Upper lobe of left lung (tissue), 6 donors: ENCODE measurements around the gene RND2. TPM values are rescaled to one million over a fixed set of nuclear protein-coding genes. Genes with fewer than 3 reads are reported as not detected.

Experiments used
- ATAC-seq, 2 donors: fragments of 200-7000 bp; cut with Tn5 transposase; one replicate each; pipeline ENCODE4 v1.9.1; 2022; ENCODE audit warnings: mild to moderate bottlenecking in 2 of 2, moderate library complexity in 2 of 2; ENCODE audit not compliant: low FRiP score in 2 of 2
- DNase-seq, 2 donors: peaks; one replicate each; pipeline ENCODE4 v3.0.0-alpha.2; 2019 to 2020
- H3K27ac ChIP-seq, 4 donors: fragments of 200-600 bp; sonication (generic); one replicate each; pipeline ENCODE4 v1.5.1; 2016 to 2019
- H3K27me3 ChIP-seq, 4 donors: fragments of 200-600 bp; sonication (generic); one replicate each; pipeline ENCODE4 v1.5.1; 2017 to 2019
- H3K36me3 ChIP-seq, 4 donors: fragments of 200-600 bp; sonication (generic); one replicate each; pipeline ENCODE4 v1.5.1; 2016 to 2019
- H3K4me1 ChIP-seq, 4 donors: fragments of 200-600 bp; sonication (generic); one replicate each; pipeline ENCODE4 v1.5.1; 2018 to 2019
- H3K4me3 ChIP-seq, 4 donors: fragments of 200-600 bp; sonication (generic); one replicate each; pipeline ENCODE4 v1.5.1; 2017 to 2019; ENCODE audit warnings: mild to moderate bottlenecking in 2 of 4, moderate library complexity in 1 of 4
- H3K9me3 ChIP-seq, 4 donors: fragments of 200-600 bp; sonication (generic); one replicate each; pipeline ENCODE4 v1.5.1; 2018 to 2019
- EP300 ChIP-seq, 4 donors: sonication (generic); formaldehyde crosslinking; IDR thresholded peaks; one replicate each; pipeline ENCODE4 v1.5.1; 2017; ENCODE audit warnings: antibody characterized with exemption in 4 of 4, control low read depth in 2 of 4
- POLR2A ChIP-seq, 4 donors: fragments of 450-650 bp; IDR thresholded peaks; one replicate each; pipeline ENCODE4 v1.5.1; 2016 to 2017; ENCODE audit warnings: antibody characterized with exemption in 4 of 4, mild to moderate bottlenecking in 2 of 4
- POLR2AphosphoS5 ChIP-seq, 2 donors: sonication (generic); formaldehyde crosslinking; IDR thresholded peaks; one replicate each; pipeline ENCODE4 v1.5.1; 2017; ENCODE audit warnings: antibody characterized with exemption in 2 of 2
- WGBS, 2 donors: methylation state at CpG; one replicate each; pipeline ENCODE4 v1.1.5; 2017 to 2018; 5-methylcytosine and 5-hydroxymethylcytosine counted together
- total RNA-seq, 6 donors: library from RNA; depleted of rRNA in 4 of 6; stranded (reverse); fragments of >200 nt in 4 of 6; gene quantifications; one replicate each; pipeline versions ENCODE4 v1.1.0 to v1.2.1, GENCODE V29; 2016 to 2021
- TF ChIP-seq, protein P1 (sequence below), 6 experiments: fragments of 450-650 bp in 4 of 6; fragments of 200-600 bp in 2 of 6; sonication (generic) in 2 of 6; IDR thresholded peaks; one replicate each; pipeline ENCODE4 v1.5.1; 2016 to 2019; ENCODE audit warnings: antibody characterized with exemption in 6 of 6
- donor health status: DM: no; HTN: no; CAD: no; lungs with moderate emphysema.
- donor health status: DM: no; HTN: yes; CAD: no; lungs with severe emphysema.

RND2 gene
- total RNA-seq, 6 donors from 2014 or later, result 0.15 to 2.0 (median 0.47) TPM; not detected in 2

DNA sequence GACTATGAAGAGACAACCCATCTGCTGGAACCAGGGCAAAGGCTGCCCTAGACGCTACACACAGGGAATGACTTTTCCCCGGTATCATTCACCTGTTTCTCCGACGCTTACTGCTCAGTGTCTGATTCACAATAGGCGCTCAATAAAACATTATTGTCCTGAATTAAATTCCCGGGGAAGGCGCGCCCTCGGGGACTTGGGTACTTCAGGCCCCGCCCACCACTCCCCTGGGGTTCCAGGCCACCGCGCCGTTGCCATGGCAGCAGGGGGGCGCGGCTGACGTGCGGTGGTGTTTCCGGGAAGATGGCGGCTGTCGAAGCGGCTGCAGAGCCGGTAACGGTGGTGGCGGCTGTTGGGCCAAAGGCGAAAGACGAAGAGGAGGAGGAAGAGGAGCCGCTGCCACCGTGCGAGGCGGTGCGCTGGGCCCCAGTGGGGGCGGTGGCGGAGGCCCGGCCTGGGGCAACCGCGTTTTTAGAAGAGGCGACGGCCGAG is 44.7 kb upstream of the RND2 start, which contains the start of gene RUNDC1:
Gene RUNDC1 (plus strand): TSS at position 292 of the 492 bp plus-strand sequence. CDS start 12 bp downstream, at position 304.
- Histone ChIP-seq H3K27ac (peak within 1 kb of the TSS; percentile 79 to 90 (median 85)), H3K9me3 (no peaks in the 10 kb centered on the region), H3K4me1 (peaks cover 16 to 47% (median 34%) of the 10 kb centered on the region in 4 donors), H3K27me3 (no peaks in the 10 kb centered on the region), H3K36me3 (peaks cover 0 to 5% (median 0%) of the 10 kb centered on the region in 4 donors), H3K4me3 (peak within 1 kb of the TSS; percentile 53 to 95 (median 90))
- ATAC-seq, result peak; percentile 91 to 97
- DNase-seq, result peak; percentile 97 to 98
- TF ChIP-seq POLR2A (IDR thresholded peaks at IDR 0.05), result peak in 2 of 4 donors; percentile 74 to 78
- TF ChIP-seq, protein P1, sequence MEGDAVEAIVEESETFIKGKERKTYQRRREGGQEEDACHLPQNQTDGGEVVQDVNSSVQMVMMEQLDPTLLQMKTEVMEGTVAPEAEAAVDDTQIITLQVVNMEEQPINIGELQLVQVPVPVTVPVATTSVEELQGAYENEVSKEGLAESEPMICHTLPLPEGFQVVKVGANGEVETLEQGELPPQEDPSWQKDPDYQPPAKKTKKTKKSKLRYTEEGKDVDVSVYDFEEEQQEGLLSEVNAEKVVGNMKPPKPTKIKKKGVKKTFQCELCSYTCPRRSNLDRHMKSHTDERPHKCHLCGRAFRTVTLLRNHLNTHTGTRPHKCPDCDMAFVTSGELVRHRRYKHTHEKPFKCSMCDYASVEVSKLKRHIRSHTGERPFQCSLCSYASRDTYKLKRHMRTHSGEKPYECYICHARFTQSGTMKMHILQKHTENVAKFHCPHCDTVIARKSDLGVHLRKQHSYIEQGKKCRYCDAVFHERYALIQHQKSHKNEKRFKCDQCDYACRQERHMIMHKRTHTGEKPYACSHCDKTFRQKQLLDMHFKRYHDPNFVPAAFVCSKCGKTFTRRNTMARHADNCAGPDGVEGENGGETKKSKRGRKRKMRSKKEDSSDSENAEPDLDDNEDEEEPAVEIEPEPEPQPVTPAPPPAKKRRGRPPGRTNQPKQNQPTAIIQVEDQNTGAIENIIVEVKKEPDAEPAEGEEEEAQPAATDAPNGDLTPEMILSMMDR (IDR thresholded peaks at IDR 0.05), result no peak
- TF ChIP-seq EP300 (IDR thresholded peaks at IDR 0.05), result no peak
- peak; percentile 61 to 81 for TF ChIP-seq POLR2AphosphoS5 (IDR thresholded peaks at IDR 0.05)
- 0 to 1% methylated on average over 16 to 25 of the region's 39 CpGs for WGBS, 2 donors

- 0% methylated on average over 20 to 29 of the region's 67 CpGs for WGBS, 2 donors
- peak overlapping the region; percentile 79 to 90 (median 85) for H3K27ac ChIP-seq
- DNase-seq (peak; percentile 73 to 92), ATAC-seq (peak; percentile 49 to 75)
- peak in 1 of 4 donors; percentile 24 for TF ChIP-seq POLR2A (IDR thresholded peaks at IDR 0.05)
- peak in 1 of 2 donors; percentile 12 for TF ChIP-seq POLR2AphosphoS5 (IDR thresholded peaks at IDR 0.05)
- TF ChIP-seq, protein P1 (IDR thresholded peaks at IDR 0.05), result peak in 5 of 6 experiments; percentile 9 to 72 (median 45)
- TF ChIP-seq EP300 (IDR thresholded peaks at IDR 0.05), result no peak
- peaks cover 16 to 53% (median 34%) of the 10 kb centered on the region in 4 donors for H3K4me1 ChIP-seq
- peaks cover 0 to 11% (median 2%) of the 10 kb centered on the region in 4 donors for H3K36me3 ChIP-seq
- no peaks in the 10 kb centered on the region for H3K27me3 ChIP-seq
- H3K9me3 ChIP-seq, result no peaks in the 10 kb centered on the region
- peak overlapping the region; percentile 53 to 95 (median 90) for H3K4me3 ChIP-seq
Measured at GRCh38 chr17:42980766-42981397, 44.1 kb upstream of the RND2 start.

DNA sequence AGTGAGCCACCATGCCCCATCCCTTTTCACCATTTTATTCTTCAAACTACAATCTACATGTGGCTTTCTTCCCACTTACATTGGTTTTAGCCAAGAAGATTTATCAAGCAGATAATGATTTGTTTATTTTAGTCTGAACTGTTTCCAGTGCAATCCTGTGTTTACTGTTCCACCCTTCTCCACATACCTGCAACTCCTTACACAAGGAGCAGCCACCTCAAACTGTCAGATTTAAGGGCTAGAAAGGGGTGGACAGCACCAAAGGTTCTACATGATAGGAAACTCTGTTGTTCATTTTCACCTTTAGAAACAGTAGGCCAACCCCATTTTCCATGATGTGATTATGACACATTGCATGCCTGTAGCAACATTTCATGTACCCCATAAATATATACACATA is 42.8 kb upstream of the RND2 start:
- Histone ChIP-seq H3K9me3 (no peaks in the 10 kb centered on the region), H3K4me1 (peaks cover 16 to 59% (median 34%) of the 10 kb centered on the region in 4 donors), H3K27me3 (no peaks in the 10 kb centered on the region), H3K36me3 (peaks cover 3 to 23% (median 11%) of the 10 kb centered on the region in 4 donors), H3K4me3 (no peak overlapping the region), H3K27ac (no peak overlapping the region)
- DNase-seq (no peak), ATAC-seq (no peak)
- TF ChIP-seq, protein P1 (IDR thresholded peaks at IDR 0.05), result no peak
- TF ChIP-seq POLR2A (IDR thresholded peaks at IDR 0.05), result no peak
- TF ChIP-seq EP300 (IDR thresholded peaks at IDR 0.05), result no peak
- TF ChIP-seq POLR2AphosphoS5 (IDR thresholded peaks at IDR 0.05), result no peak

GRCh38 chr17:42985225-42985624 is 39.8 kb upstream of the RND2 start:
- peaks cover 23 to 53% (median 41%) of the 10 kb centered on the region in 4 donors for H3K36me3 ChIP-seq
- H3K27ac ChIP-seq, result peak overlapping the region in 3 of 4 donors; percentile 61 to 66 (median 62)
- DNase-seq, result no peak
- 0 to 54% methylated on average over 1 of the region's 1 CpG for WGBS, 2 donors
- H3K4me1 ChIP-seq, result peaks cover 8 to 48% (median 25%) of the 10 kb centered on the region in 4 donors
- no peaks in the 10 kb centered on the region for H3K9me3 ChIP-seq
- TF ChIP-seq EP300 (IDR thresholded peaks at IDR 0.05) (no peak), POLR2AphosphoS5 (IDR thresholded peaks at IDR 0.05) (no peak), POLR2A (IDR thresholded peaks at IDR 0.05) (no peak)
- TF ChIP-seq, protein P1 (IDR thresholded peaks at IDR 0.05), result no peak
- H3K27me3 ChIP-seq, result no peaks in the 10 kb centered on the region
- H3K4me3 ChIP-seq, result no peak overlapping the region
- peak in 1 of 2 donors; percentile 61 for ATAC-seq
